ENCODE results near the gene STPG4.
A peak's percentile ranks its signal among the peaks of the same experiment; 100 is the strongest.

STPG4 gene

DNA sequence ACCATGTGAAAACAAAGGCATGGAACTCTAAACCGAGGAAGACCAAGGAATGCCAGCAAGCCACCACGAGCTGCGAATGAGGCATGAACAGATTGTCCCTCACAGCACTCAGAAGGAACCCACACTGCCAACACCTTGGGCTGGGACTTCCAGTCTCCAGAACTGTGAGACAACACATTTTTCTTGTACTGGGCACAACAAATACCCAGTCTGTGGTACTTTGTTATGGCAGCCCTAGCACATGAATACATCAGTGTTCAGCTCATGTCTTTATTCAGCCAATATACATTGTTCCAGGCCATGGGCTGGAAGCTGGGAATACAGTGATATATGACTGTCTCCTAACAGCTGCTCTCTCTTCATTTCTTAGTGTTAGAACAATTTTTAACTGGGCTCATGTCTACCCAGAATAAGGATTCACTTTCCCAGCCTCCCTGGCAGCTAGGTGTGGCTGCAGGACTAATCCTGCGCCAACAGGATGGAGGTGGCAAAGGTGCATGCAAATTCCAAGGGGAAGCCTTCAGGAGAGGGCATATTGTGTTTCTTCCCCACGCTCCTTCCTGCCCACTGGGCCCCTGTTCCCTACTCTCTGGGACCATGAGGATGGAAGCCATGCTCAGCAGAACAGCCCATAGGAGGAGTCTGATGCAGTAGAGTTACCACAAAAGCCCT lies 59.6 kb downstream of the STPG4 start:
- no peak overlapping the region for H3K9ac ChIP-seq (ENCODE audit: low read length in 5 of 5)
- peaks cover 0 to 8% (median 0%) of the 10 kb centered on the region in 5 donors for H3K4me1 ChIP-seq (ENCODE audit: control insufficient read depth in 5 of 5, insufficient read depth in 5 of 5, low read length in 5 of 5)
- H3K27ac ChIP-seq (ENCODE audit: low read depth, low read length), result no peak overlapping the region
- no peaks in the 10 kb centered on the region for H3K9me3 ChIP-seq (ENCODE audit: control insufficient read depth in 5 of 5, low read length in 5 of 5)
- H3K27me3 ChIP-seq (ENCODE audit: control insufficient read depth in 5 of 5, insufficient read depth in 4 of 5, low read length in 5 of 5), result no peaks in the 10 kb centered on the region
- H3K36me3 ChIP-seq (ENCODE audit: control insufficient read depth in 5 of 5, insufficient read depth in 5 of 5, low read length in 5 of 5), result no peaks in the 10 kb centered on the region
- H3K4me3 ChIP-seq (ENCODE audit: low read depth in 1 of 5, low read length in 5 of 5), result no peak overlapping the region

DNA sequence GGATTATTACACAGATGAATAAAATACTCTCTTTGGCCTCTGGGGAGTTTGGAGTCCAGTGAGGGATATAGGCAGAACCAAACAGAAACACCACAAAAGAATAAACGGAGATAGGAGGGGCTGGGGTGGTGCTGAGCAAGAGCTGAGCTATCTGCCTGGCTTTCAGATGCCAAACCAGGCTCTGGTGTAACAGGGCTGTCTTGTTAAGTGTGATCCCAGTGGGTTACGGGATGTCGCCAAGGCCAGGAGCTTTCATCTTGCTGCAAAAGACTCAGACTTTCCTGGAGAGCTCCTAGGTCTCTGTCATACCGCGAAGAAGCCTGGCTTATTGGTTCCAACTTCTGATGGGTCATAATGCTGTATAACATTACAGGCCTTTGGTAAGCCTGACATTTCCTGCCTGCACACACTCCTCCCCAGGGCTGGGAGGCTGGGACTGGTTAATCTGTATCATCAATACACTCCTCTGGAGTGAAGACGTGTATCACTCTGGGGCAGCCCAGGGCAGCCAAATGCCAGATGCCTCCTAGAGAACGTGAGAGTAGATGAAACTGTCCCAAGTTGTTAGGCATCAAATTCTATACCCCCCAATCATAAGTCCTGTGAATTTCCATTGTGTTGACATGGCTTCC lies 60.5 kb downstream of the STPG4 start:
- no peaks in the 10 kb centered on the region for H3K27me3 ChIP-seq (ENCODE audit: control insufficient read depth in 5 of 5, insufficient read depth in 4 of 5, low read length in 5 of 5)
- H3K36me3 ChIP-seq (ENCODE audit: control insufficient read depth in 5 of 5, insufficient read depth in 5 of 5, low read length in 5 of 5), result no peaks in the 10 kb centered on the region
- no peaks in the 10 kb centered on the region for H3K9me3 ChIP-seq (ENCODE audit: control insufficient read depth in 5 of 5, low read length in 5 of 5)
- H3K4me3 ChIP-seq (ENCODE audit: low read depth in 1 of 5, low read length in 5 of 5), result no peak overlapping the region
- H3K9ac ChIP-seq (ENCODE audit: low read length in 5 of 5), result no peak overlapping the region
- peaks cover 0 to 14% (median 0%) of the 10 kb centered on the region in 5 donors for H3K4me1 ChIP-seq (ENCODE audit: control insufficient read depth in 5 of 5, insufficient read depth in 5 of 5, low read length in 5 of 5)
- H3K27ac ChIP-seq (ENCODE audit: low read depth, low read length), result no peak overlapping the region

DNA sequence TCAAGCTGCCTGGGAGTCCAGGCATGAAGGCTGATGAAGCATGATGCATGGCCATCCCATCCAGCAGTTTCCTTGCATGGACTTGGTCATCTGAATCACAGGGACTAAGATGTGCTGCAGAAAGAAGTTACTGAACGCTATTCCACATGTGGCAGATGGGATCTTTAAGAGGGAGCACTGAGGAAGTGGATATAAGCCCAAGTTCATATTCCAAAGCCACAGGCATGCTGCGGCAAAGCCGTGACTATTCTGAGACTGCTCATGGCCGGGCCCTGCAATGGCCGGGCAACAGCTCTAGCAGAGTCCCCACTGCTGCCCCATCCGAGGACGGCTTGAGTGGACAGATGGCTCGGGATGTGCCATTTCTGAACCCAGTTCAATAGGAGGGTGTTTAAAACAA lies 61.5 kb downstream of the STPG4 start:
- Histone ChIP-seq H3K27ac (ENCODE audit: low read depth, low read length) (no peak overlapping the region), H3K36me3 (ENCODE audit: control insufficient read depth in 5 of 5, insufficient read depth in 5 of 5, low read length in 5 of 5) (no peaks in the 10 kb centered on the region), H3K9ac (ENCODE audit: low read length in 5 of 5) (no peak overlapping the region), H3K9me3 (ENCODE audit: control insufficient read depth in 5 of 5, low read length in 5 of 5) (no peaks in the 10 kb centered on the region), H3K27me3 (ENCODE audit: control insufficient read depth in 5 of 5, insufficient read depth in 4 of 5, low read length in 5 of 5) (no peaks in the 10 kb centered on the region), H3K4me1 (ENCODE audit: control insufficient read depth in 5 of 5, insufficient read depth in 5 of 5, low read length in 5 of 5) (peaks cover 3 to 24% (median 7%) of the 10 kb centered on the region in 5 donors), H3K4me3 (ENCODE audit: low read depth in 1 of 5, low read length in 5 of 5) (no peak overlapping the region)

DNA sequence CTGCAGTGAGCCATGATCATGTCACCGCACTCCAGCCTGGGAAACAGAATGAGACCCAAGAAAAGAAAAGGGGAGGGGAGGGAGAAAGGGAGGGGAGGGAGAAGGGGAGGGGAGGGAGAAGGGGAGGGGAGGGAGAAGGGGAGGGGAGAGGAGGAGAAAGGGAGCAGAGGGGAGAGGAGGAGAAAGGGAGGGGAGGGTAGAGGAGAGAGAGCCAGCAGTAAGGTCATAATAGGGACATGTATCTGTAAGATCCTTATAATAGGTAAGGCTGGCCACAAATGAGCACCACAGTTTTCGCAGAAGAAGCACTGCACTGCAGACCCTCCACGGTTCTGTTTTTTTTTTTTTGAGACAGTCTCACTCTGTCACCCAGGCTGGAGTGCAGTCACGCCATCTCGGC lies 62.6 kb downstream of the STPG4 start:
- H3K9me3 ChIP-seq (ENCODE audit: control insufficient read depth in 5 of 5, low read length in 5 of 5), result no peaks in the 10 kb centered on the region
- no peak overlapping the region for H3K4me3 ChIP-seq (ENCODE audit: low read depth in 1 of 5, low read length in 5 of 5)
- H3K4me1 ChIP-seq (ENCODE audit: control insufficient read depth in 5 of 5, insufficient read depth in 5 of 5, low read length in 5 of 5), result peaks cover 5 to 33% (median 14%) of the 10 kb centered on the region in 5 donors
- H3K27ac ChIP-seq (ENCODE audit: low read depth, low read length), result no peak overlapping the region
- H3K27me3 ChIP-seq (ENCODE audit: control insufficient read depth in 5 of 5, insufficient read depth in 4 of 5, low read length in 5 of 5), result no peaks in the 10 kb centered on the region
- no peak overlapping the region for H3K9ac ChIP-seq (ENCODE audit: low read length in 5 of 5)
- H3K36me3 ChIP-seq (ENCODE audit: control insufficient read depth in 5 of 5, insufficient read depth in 5 of 5, low read length in 5 of 5), result no peaks in the 10 kb centered on the region

DNA sequence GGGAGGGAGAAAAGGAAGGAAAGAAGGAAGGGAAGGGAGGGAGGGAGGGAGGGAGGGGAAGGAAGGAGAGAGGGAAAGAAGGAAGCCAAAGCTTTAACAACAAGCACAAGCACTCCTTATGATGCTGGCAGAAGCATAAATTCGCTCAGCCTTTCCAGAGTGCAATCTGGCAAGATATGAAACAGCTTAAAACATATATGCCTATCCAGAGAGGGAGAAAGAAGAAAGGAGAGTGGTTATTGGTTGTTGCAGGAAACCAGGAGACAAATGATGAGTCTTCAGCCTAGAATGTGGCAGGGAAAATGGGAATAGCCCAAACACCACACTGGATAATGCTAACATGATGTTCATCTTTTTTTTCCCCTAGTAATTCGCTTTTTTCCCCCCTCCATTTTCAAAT lies 64.0 kb downstream of the STPG4 start:
- Histone ChIP-seq H3K27me3 (ENCODE audit: control insufficient read depth in 5 of 5, insufficient read depth in 4 of 5, low read length in 5 of 5) (no peaks in the 10 kb centered on the region), H3K27ac (ENCODE audit: low read depth, low read length) (no peak overlapping the region), H3K4me1 (ENCODE audit: control insufficient read depth in 5 of 5, insufficient read depth in 5 of 5, low read length in 5 of 5) (peaks cover 12 to 47% (median 27%) of the 10 kb centered on the region in 5 donors), H3K9ac (ENCODE audit: low read length in 5 of 5) (no peak overlapping the region), H3K36me3 (ENCODE audit: control insufficient read depth in 5 of 5, insufficient read depth in 5 of 5, low read length in 5 of 5) (no peaks in the 10 kb centered on the region), H3K4me3 (ENCODE audit: low read depth in 1 of 5, low read length in 5 of 5) (no peak overlapping the region), H3K9me3 (ENCODE audit: control insufficient read depth in 5 of 5, low read length in 5 of 5) (no peaks in the 10 kb centered on the region)

DNA sequence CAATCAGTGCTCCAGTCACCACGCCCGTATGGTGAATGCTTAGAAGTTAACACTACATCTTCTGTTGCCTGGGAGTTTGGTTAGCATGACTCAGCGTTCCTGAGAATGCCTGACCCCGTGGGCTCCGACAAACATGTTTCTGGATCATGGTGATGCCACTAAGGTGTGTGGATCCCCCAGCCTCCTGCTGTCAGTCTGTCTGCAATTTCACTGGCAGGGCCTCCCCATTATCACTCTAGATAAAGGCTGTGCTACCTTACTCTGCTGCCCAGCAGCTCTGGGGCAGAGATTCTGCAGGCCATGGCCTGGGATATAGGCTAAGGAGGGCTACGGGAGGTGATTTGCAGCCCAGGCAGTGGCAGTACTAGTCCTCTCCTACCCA lies 66.0 kb downstream of the STPG4 start:
- Histone ChIP-seq H3K4me3 (ENCODE audit: low read depth in 1 of 5, low read length in 5 of 5) (no peak overlapping the region), H3K27ac (ENCODE audit: low read depth, low read length) (peak overlapping the region; percentile 16), H3K27me3 (ENCODE audit: control insufficient read depth in 5 of 5, insufficient read depth in 4 of 5, low read length in 5 of 5) (no peaks in the 10 kb centered on the region), H3K36me3 (ENCODE audit: control insufficient read depth in 5 of 5, insufficient read depth in 5 of 5, low read length in 5 of 5) (no peaks in the 10 kb centered on the region), H3K9ac (ENCODE audit: low read length in 5 of 5) (no peak overlapping the region), H3K4me1 (ENCODE audit: control insufficient read depth in 5 of 5, insufficient read depth in 5 of 5, low read length in 5 of 5) (peaks cover 19 to 66% (median 42%) of the 10 kb centered on the region in 5 donors), H3K9me3 (ENCODE audit: control insufficient read depth in 5 of 5, low read length in 5 of 5) (no peaks in the 10 kb centered on the region)

DNA sequence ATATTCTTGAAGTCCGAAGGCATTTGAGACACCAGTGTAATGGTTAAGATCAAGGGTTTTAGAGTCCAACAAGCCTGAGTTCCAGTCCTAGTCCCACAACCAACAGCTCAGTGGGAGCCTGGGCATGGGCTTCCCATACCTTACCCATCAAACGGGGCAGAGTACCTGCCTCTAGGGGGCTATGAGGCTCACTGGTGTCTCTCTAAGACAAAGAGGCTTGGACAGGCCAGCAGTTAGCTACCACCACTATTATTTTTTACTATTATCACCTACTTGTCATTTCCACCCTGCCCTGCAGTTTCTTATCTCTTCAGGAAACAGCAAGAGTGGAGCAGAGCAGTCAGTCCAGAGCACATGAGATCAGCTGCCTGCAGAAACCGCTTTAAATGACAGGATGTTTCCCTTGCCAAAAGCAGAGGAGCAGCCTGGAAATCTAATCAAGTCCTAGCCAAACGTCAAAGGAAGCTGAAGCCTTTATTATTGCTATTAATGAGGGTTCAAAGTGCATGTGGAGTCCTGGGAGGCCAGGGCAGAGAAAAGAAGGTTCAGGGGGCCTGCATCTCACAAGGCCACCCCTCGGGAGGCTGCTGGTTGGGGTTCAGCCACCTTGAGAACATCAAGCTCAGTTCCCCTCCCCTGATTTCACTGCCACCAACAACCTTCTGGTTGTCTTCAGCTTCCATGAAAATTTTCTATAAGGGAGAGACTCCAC lies 66.6 kb downstream of the STPG4 start:
- H3K9ac ChIP-seq (ENCODE audit: low read length in 5 of 5), result no peak overlapping the region
- H3K27me3 ChIP-seq (ENCODE audit: control insufficient read depth in 5 of 5, insufficient read depth in 4 of 5, low read length in 5 of 5), result no peaks in the 10 kb centered on the region
- peak overlapping the region; percentile 16 for H3K27ac ChIP-seq (ENCODE audit: low read depth, low read length)
- peaks cover 19 to 71% (median 46%) of the 10 kb centered on the region in 5 donors for H3K4me1 ChIP-seq (ENCODE audit: control insufficient read depth in 5 of 5, insufficient read depth in 5 of 5, low read length in 5 of 5)
- H3K4me3 ChIP-seq (ENCODE audit: low read depth in 1 of 5, low read length in 5 of 5), result no peak overlapping the region
- no peaks in the 10 kb centered on the region for H3K9me3 ChIP-seq (ENCODE audit: control insufficient read depth in 5 of 5, low read length in 5 of 5)
- no peaks in the 10 kb centered on the region for H3K36me3 ChIP-seq (ENCODE audit: control insufficient read depth in 5 of 5, insufficient read depth in 5 of 5, low read length in 5 of 5)

DNA sequence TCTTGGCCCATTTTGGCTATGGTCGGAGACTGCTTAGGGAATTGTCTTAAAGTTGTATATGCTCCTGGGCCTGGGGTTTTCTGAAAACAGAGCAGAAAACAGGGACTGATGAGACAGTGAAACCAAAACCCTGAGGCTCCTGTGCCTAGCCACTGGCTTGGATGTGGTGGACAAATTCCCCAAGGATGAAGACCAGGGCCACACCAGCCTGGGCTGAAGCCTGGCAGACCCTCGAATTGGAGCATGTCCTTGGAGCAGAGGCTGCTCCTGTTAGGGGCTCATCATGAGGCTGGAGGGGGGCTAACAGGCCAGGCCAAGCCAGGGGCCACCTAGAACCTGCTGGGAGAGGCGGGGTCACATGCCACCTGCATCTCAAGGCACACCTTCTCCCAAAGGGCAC lies 68.1 kb downstream of the STPG4 start:
- no peak overlapping the region for H3K9ac ChIP-seq (ENCODE audit: low read length in 5 of 5)
- H3K4me3 ChIP-seq (ENCODE audit: low read depth in 1 of 5, low read length in 5 of 5), result no peak overlapping the region
- H3K36me3 ChIP-seq (ENCODE audit: control insufficient read depth in 5 of 5, insufficient read depth in 5 of 5, low read length in 5 of 5), result no peaks in the 10 kb centered on the region
- H3K9me3 ChIP-seq (ENCODE audit: control insufficient read depth in 5 of 5, low read length in 5 of 5), result no peaks in the 10 kb centered on the region
- peaks cover 21 to 79% (median 56%) of the 10 kb centered on the region in 5 donors for H3K4me1 ChIP-seq (ENCODE audit: control insufficient read depth in 5 of 5, insufficient read depth in 5 of 5, low read length in 5 of 5)
- no peaks in the 10 kb centered on the region for H3K27me3 ChIP-seq (ENCODE audit: control insufficient read depth in 5 of 5, insufficient read depth in 4 of 5, low read length in 5 of 5)
- H3K27ac ChIP-seq (ENCODE audit: low read depth, low read length), result peak overlapping the region; percentile 39

DNA sequence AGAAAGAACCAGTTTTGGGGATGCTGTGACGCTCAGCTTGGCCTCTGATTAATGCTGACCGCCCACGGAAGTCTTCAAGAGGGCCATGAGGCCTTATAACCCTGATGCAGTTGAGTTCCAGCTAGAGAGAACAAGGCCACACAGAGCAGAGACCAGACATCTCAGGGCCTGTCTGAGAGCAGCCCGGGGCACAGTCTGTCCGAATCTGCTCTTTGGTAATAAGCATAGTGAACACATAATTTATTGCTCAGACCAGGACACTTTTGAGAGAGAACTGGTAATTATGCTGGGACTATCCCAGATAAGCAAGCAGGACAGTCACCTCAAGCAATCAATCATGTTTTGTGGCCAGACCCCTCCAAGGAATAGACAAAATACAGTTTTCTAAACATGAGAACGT lies 68.5 kb downstream of the STPG4 start:
- peak overlapping the region; percentile 39 for H3K27ac ChIP-seq (ENCODE audit: low read depth, low read length)
- peaks cover 21 to 82% (median 56%) of the 10 kb centered on the region in 5 donors for H3K4me1 ChIP-seq (ENCODE audit: control insufficient read depth in 5 of 5, insufficient read depth in 5 of 5, low read length in 5 of 5)

DNA sequence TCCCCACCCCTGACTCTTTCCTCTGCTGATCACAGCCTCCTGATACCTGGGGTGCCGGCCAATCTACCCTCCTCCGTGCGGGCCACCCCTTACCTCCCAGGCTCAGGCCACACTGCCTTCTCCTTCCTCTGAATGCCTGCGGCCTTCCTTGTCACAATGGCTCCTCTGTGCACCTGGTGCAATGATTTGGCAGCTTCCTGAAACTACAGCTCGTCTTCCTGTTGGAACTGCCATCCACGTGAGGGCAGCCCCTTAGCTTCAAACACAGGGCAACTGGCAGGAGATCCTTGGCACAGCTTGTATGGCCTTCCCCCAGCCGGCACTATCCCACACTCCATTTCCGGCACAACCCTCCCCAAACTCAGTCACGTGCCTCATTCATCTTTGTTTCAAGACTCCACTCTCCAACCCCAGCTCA lies 69.0 kb downstream of the STPG4 start:
- H3K36me3 ChIP-seq (ENCODE audit: control insufficient read depth in 5 of 5, insufficient read depth in 5 of 5, low read length in 5 of 5), result no peaks in the 10 kb centered on the region
- peak overlapping the region; percentile 39 for H3K27ac ChIP-seq (ENCODE audit: low read depth, low read length)
- no peaks in the 10 kb centered on the region for H3K27me3 ChIP-seq (ENCODE audit: control insufficient read depth in 5 of 5, insufficient read depth in 4 of 5, low read length in 5 of 5)
- peak overlapping the region in 4 of 5 donors; percentile 18 to 47 (median 38) for H3K4me3 ChIP-seq (ENCODE audit: low read depth in 1 of 5, low read length in 5 of 5)
- no peaks in the 10 kb centered on the region for H3K9me3 ChIP-seq (ENCODE audit: control insufficient read depth in 5 of 5, low read length in 5 of 5)
- H3K9ac ChIP-seq (ENCODE audit: low read length in 5 of 5), result peak overlapping the region in 1 of 5 donors; percentile 37
- peaks cover 21 to 78% (median 60%) of the 10 kb centered on the region in 5 donors for H3K4me1 ChIP-seq (ENCODE audit: control insufficient read depth in 5 of 5, insufficient read depth in 5 of 5, low read length in 5 of 5)

More for the DNA sequence above, 68.5 kb downstream of the STPG4 start:
- Histone ChIP-seq H3K9ac (ENCODE audit: low read length in 5 of 5) (peak overlapping the region in 1 of 5 donors; percentile 38), H3K27me3 (ENCODE audit: control insufficient read depth in 5 of 5, insufficient read depth in 4 of 5, low read length in 5 of 5) (no peaks in the 10 kb centered on the region), H3K9me3 (ENCODE audit: control insufficient read depth in 5 of 5, low read length in 5 of 5) (no peaks in the 10 kb centered on the region), H3K36me3 (ENCODE audit: control insufficient read depth in 5 of 5, insufficient read depth in 5 of 5, low read length in 5 of 5) (no peaks in the 10 kb centered on the region), H3K4me3 (ENCODE audit: low read depth in 1 of 5, low read length in 5 of 5) (peak overlapping the region in 1 of 5 donors; percentile 33)

Data from subcutaneous abdominal adipose tissue (tissue), 5 donors.